GM12801 (cell line): ENCODE data around the gene KRTAP5-5.
"Not testable (repeated sequence)": the region's sequence is repeated elsewhere in the genome, so short reads cannot be mapped to it uniquely, and the experiment has no call there.

ENCODE experiments used
- TF ChIP-seq, protein P1 (sequence below): IDR thresholded peaks from one replicate; pipeline ENCODE4 v1.5.1; 2011; ENCODE audit warnings: control low read depth; ENCODE audit not compliant: insufficient read length; ENCODE audit errors: extremely low read depth

KRTAP5-5 gene, protein sequence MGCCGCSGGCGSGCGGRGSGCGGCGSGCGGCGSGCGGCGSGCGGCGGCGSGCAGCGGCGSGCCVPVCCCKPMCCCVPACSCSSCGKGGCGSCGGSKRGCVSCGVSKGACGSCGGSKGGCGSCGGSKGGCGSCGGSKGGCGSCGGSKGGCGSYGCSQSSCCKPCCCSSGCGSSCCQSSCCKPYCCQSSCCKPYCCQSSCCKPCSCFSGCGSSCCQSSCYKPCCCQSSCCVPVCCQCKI

DNA sequence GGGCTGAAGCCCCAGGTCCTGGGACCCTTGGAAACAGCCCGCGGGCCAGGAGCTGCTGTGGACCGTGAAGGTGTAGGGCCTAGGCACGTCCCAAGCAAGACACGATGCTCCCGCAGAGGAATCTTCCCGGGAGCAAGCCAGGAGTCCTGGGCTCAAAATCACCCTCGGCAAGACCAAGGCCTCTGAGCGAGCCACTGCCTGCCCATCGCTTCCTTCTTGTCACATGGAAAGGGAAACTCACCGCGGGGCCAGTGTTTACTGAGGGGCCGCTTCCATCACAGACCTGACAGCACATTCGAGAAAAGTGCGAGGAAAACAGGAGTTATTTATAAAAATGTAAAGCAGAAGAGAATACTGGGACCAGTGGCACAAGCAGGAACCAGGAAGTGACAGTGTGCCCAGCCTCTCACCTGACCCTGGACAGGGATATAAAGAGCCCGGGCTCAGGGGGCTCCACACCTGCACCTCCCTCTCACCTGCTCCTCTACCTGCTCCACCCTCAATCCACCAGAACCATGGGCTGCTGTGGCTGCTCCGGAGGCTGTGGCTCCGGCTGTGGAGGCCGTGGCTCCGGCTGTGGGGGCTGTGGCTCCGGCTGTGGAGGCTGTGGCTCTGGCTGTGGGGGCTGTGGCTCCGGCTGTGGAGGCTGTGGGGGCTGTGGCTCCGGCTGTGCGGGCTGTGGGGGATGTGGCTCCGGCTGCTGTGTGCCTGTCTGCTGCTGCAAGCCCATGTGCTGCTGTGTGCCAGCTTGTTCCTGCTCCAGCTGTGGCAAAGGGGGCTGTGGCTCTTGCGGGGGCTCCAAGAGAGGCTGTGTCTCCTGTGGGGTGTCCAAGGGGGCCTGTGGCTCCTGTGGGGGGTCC lies at the start of gene KRTAP5-5:
Gene KRTAP5-5, plus strand, starts transcription at position 450 of the 860 bp plus-strand sequence. Its CDS starts 66 bp downstream, at position 516.
- TF ChIP-seq, protein P1, sequence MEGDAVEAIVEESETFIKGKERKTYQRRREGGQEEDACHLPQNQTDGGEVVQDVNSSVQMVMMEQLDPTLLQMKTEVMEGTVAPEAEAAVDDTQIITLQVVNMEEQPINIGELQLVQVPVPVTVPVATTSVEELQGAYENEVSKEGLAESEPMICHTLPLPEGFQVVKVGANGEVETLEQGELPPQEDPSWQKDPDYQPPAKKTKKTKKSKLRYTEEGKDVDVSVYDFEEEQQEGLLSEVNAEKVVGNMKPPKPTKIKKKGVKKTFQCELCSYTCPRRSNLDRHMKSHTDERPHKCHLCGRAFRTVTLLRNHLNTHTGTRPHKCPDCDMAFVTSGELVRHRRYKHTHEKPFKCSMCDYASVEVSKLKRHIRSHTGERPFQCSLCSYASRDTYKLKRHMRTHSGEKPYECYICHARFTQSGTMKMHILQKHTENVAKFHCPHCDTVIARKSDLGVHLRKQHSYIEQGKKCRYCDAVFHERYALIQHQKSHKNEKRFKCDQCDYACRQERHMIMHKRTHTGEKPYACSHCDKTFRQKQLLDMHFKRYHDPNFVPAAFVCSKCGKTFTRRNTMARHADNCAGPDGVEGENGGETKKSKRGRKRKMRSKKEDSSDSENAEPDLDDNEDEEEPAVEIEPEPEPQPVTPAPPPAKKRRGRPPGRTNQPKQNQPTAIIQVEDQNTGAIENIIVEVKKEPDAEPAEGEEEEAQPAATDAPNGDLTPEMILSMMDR = no peak

DNA sequence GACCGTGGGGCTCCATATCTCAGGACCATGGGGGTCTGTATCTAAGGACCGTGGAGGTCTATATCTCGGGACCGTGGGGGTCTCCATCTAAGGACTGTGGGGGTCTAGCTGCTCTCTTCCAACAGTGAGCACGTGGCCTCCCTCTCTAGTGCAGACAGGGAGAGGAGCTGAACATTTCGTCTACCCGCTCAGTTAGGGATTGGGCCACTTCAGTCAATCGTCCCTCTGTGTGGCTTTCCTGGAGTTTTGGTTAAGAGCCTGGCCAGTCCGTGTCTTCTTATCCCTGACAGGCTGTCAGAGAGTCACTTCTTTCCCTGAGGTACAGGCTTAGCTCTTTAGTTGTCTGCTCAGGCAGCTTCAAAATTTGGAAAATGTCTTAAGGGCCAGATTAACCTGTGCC lies 47.6 kb upstream of the KRTAP5-5 start:
- TF ChIP-seq, protein P1 = no peak

DNA sequence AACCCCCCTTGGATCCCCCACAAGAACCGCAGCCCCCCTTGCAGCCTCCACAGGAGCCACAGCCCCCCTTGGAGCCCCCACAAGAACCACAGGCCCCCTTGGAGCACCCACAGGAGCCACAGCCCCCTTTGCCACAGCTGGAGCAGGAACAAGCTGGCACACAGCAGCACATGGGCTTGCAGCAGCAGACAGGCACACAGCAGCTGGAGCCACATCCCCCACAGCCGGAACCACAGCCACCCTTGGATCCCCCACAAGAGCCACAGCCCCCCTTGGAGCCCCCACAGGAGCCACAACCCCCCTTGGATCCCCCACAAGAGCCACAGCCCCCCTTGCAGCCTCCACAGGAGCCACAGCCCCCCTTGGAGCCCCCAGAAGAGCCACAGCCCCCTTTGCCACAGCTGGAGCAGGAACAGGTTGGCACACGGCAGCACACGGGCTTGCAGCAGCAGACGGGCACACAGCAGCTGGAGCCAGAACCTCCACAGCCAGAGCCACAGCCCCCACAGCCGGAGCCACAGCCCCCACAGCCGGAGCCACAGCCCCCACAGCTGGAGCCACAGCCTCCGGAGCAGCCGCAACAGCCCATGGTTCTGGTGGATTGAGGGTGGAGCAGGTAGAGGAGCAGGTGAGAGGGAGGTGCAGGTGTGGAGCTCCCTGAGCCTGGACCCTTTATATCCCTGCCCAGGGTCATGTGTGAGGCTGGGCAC lies 44.8 kb upstream of the KRTAP5-5 start, which contains the start of gene KRTAP5-1:
Gene KRTAP5-1, minus strand, starts transcription at position 623 of the 710 bp plus-strand sequence. Its CDS starts 34 bp downstream, at position 589.
- TF ChIP-seq, protein P1 = not testable (repeated sequence)

DNA sequence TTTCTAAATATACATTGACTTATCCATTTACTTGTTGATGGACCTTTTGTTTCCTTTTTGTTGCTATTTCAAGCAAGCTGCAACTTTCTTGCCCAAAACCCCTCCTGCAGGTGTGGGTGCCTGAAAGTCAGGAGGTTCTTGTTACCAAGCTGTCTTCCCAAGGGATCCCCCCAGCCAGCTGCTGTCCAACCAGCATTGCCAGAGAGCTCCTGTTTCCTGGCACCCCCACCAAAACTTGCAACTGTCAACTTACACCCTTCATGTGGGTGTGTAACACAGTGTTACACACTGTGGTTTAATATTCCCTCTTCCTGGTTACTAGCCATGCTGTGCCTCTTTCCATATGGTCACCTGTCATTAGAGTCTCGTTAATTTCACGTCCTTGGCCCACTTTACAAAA lies 42.9 kb upstream of the KRTAP5-5 start:
- TF ChIP-seq, protein P1 = no peak

DNA sequence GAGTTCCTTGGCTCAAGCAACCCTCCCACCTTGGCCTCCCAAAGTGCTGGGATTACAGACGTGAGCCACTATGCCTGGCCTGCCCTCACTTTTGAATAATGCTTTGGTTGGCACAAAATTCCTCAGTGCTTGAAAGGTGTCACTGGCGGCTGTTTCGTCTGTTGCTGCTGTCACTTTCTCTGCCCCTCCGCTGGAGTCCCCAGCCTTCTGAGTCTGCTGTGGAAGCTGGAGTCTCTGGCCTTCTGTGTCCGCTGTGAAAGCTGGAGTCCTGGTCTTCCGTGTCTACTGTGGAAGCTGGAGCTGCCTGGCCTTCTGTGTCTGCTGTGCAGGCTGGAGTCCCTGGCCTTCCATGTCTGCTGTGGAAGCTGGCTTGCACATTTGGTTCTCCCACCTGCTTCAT lies 39.6 kb upstream of the KRTAP5-5 start:
- TF ChIP-seq, protein P1 = no peak

DNA sequence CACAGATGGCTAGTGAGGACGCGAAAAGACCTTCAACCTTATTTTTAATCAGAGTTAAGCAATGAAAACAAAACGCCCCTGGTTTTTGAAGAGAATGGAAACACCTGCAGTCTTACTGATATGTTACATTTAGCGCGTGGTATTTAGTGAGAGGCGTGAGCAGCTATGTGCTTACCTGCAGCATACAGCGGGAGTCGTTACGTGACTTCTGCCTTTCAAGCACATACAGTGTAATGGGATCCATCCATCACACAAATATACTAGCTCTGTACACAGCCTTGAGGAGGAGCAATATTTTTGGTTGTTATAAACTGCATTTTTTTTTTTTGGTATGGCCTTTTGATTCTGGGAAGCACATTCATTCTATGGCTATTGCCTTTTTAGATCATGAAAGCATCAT lies 36.9 kb upstream of the KRTAP5-5 start:
- TF ChIP-seq, protein P1 = no peak

DNA sequence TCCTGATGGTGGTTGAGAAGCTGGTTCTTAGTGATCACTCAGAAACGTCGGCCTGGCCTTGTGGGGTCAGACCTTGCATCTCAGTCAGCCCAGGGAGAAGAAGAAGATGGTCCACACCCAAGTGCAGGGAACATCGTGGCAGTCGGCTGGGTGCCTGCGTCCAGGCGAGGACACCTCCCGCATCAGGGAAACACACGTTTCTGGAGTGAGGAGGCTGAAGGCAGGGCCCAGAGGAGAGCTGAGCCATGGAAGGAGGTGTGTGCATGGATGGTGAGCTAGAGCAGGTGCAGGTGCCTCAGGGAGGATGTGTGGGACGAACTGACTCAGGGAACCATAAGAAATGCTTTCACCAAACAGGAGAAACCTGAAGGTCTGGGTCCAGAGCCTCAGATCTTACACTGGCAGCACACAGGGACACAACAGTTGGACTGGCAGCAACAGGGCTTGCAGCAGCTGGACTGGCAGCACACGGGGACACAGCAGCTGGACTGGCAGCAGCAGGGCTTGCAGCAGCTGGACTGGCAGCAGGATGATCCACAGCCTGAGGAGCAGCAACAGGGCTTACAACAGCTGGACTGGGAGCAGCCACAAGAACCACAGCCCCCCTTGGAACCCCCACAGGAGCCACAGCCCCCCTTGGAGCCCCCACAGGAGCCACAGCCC lies 32.1 kb upstream of the KRTAP5-5 start:
- TF ChIP-seq, protein P1 = no peak
